Heart right ventricle (tissue), 16 donors: Measurements from ENCODE around the gene PTPRD. TPM values are rescaled to one million over a fixed set of nuclear protein-coding genes. Genes with fewer than 3 reads are reported as not detected.

ENCODE experiments used
- ATAC-seq, 8 donors: fragments of 200-7000 bp; cut with Tn5 transposase; one replicate each; pipeline ENCODE4 v1.9.1; 2020; ENCODE audit warnings: mild to moderate bottlenecking in 8 of 8, moderate library complexity in 8 of 8, moderate number of reproducible peaks in 1 of 8
- DNase-seq, 2 donors: peaks; one replicate each; pipeline ENCODE4 v3.0.0-alpha.2; 2020
- H3K27ac ChIP-seq, 10 donors: fragments of 200-600 bp; sonication (generic) in 2 of 10; one replicate each; pipeline versions ENCODE4 v1.5.0 to v1.8.0; 2020 to 2022; ENCODE audit warnings: mild to moderate bottlenecking in 3 of 10
- H3K27me3 ChIP-seq, 7 donors: fragments of 200-600 bp; one replicate each; pipeline ENCODE4 v1.8.0; 2021 to 2022; ENCODE audit warnings: mild to moderate bottlenecking in 2 of 7
- H3K36me3 ChIP-seq, 9 donors: fragments of 200-600 bp; sonication (generic) in 1 of 9; one replicate each; pipeline versions ENCODE4 v1.5.0 to v1.8.0; 2020 to 2022; ENCODE audit warnings: mild to moderate bottlenecking in 2 of 9
- H3K4me1 ChIP-seq, 9 donors: fragments of 200-600 bp; sonication (generic) in 1 of 9; one replicate each; pipeline versions ENCODE4 v1.5.0 to v1.8.0; 2020 to 2022; ENCODE audit warnings: mild to moderate bottlenecking in 4 of 9
- H3K4me3 ChIP-seq, 10 donors: fragments of 200-600 bp; sonication (generic) in 2 of 10; one replicate each; pipeline versions ENCODE4 v1.5.0 to v1.8.0; 2020 to 2022; ENCODE audit warnings: mild to moderate bottlenecking in 7 of 10, moderate library complexity in 2 of 10
- H3K9me3 ChIP-seq, 11 donors: fragments of 200-600 bp in 10 of 11; sonication (generic) in 2 of 11; one replicate each; pipeline versions ENCODE4 v1.5.0 to v1.8.0; 2013 to 2022; ENCODE audit warnings: mild to moderate bottlenecking in 2 of 11, control low read depth in 1 of 11, moderate library complexity in 1 of 11
- WGBS, 2 donors: extraction: QIAGEN DNeasy Blood & Tissue Kit; methylation state at CpG; one replicate each; pipeline ENCODE4 v1.1.7; 2013; ENCODE audit warnings: inconsistent platforms in 1 of 2; 5-methylcytosine and 5-hydroxymethylcytosine counted together
- intact Hi-C, 10 donors: fragments of 100-400 bp; cut with DNase I; formaldehyde crosslinking; loops; one replicate each; pipeline versions ENCODE4 v1.11.1 to v1.14.2; 2022
- polyA plus RNA-seq, 2 donors: library from polyadenylated mRNA; stranded (reverse); fragments of 200-250 nt; gene quantifications; one replicate each; pipeline ENCODE4 v1.2.3, GENCODE V29; 2013
- total RNA-seq, 10 donors: library from RNA; stranded (reverse); fragmentation: NEBNext Ultra II Directional in 3 of 10; extraction: Animal tissue kit (Norgen Biotek cat#: 25700) in 3 of 10; gene quantifications; one replicate each; pipeline versions ENCODE4 v1.2.1 to v1.2.4, GENCODE V29; 2021 to 2023
- TF ChIP-seq, protein P1 (sequence below), 9 donors: fragments of 200-600 bp; sonication (generic) in 2 of 9; IDR thresholded peaks; one replicate each; pipeline versions ENCODE4 v1.5.0 to v1.8.0; 2021 to 2022; ENCODE audit warnings: antibody characterized with exemption in 9 of 9, mild to moderate bottlenecking in 5 of 9, moderate library complexity in 1 of 9
- donor health status: Arrhythmogenic right ventricular cardiomyopathy.
- donor health status: ischemic (EF 13 %, LVEDD 7.1; RV severe dilation, severe dysfunction).
- donor health status: healthy with polysubstance abuse.
- donor health status: DM: no; HTN: yes; CAD: no.
- donor health status: DM: no; HTN: no; CAD: no.
- donor health status: ischemic (EF 25% LVEDD 6.9; RV normal size, moderate dysfunction).
- donor health status: ischemic (EF 25% LVEDD 5.7; RV mildly dilated, moderate dysfunction).
- donor health status: healthy.
- donor health status: DM: yes; HTN: yes; CAD: no.
- donor health status: Ischemic cardiomyopathy.
- donor health status: ischemic (EF 35%, LVEDD 5.7; RV mildly dilated, moderate dysfunction).
- donor health status: nonischemic (EF 11% LVEDD 7.7; RV severe dilation, severe dysfunction).
- donor health status: DM: yes; HTN: yes; CAD: no.
- donor health status: PGD.
- donor health status: ischemic (EF 29% LVEDD 5.4; RV normal size, mild dysfunction).
- donor health status: nonischemic (EF 23%, LVEDD 6.1; RV moderate dilation, normal function).

The PTPRD gene
- total and polyA plus RNA-seq, 12 donors: 1.4 to 25.2 (median 13.0) TPM

- H3K27ac ChIP-seq: no peak overlapping the region
- no peaks in the 10 kb centered on the region for H3K36me3 ChIP-seq
- TF ChIP-seq, protein P1, sequence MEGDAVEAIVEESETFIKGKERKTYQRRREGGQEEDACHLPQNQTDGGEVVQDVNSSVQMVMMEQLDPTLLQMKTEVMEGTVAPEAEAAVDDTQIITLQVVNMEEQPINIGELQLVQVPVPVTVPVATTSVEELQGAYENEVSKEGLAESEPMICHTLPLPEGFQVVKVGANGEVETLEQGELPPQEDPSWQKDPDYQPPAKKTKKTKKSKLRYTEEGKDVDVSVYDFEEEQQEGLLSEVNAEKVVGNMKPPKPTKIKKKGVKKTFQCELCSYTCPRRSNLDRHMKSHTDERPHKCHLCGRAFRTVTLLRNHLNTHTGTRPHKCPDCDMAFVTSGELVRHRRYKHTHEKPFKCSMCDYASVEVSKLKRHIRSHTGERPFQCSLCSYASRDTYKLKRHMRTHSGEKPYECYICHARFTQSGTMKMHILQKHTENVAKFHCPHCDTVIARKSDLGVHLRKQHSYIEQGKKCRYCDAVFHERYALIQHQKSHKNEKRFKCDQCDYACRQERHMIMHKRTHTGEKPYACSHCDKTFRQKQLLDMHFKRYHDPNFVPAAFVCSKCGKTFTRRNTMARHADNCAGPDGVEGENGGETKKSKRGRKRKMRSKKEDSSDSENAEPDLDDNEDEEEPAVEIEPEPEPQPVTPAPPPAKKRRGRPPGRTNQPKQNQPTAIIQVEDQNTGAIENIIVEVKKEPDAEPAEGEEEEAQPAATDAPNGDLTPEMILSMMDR (IDR thresholded peaks at IDR 0.05): no peak
- H3K9me3 ChIP-seq: no peaks in the 10 kb centered on the region
- H3K27me3 ChIP-seq: no peaks in the 10 kb centered on the region
- intact Hi-C loops: no loop called here
- no peak overlapping the region for H3K4me3 ChIP-seq
- no peak for ATAC-seq
- DNase-seq: no peak
- H3K4me1 ChIP-seq: peaks cover 0 to 13% (median 0%) of the 10 kb centered on the region in 9 donors
Measured at GRCh38 chr9:8351436-8351835, 2261.4 kb downstream of the PTPRD start.

- intact Hi-C loops: no loop called here
- Histone ChIP-seq H3K9me3 (no peaks in the 10 kb centered on the region), H3K4me1 (peaks cover 0 to 13% (median 0%) of the 10 kb centered on the region in 9 donors), H3K27me3 (no peaks in the 10 kb centered on the region), H3K36me3 (no peaks in the 10 kb centered on the region), H3K27ac (no peak overlapping the region), H3K4me3 (no peak overlapping the region)
- WGBS, 2 donors: 57 to 67% methylated on average over 4 of the region's 4 CpGs
- no peak for ATAC-seq
- TF ChIP-seq, protein P1 (IDR thresholded peaks at IDR 0.05): no peak
- no peak for DNase-seq
Measured at GRCh38 chr9:8349901-8350300, 2262.9 kb downstream of the PTPRD start.

GRCh38 chr9:8349376-8349775, 2263.4 kb downstream of the PTPRD start:
- intact Hi-C loops: no loop called here
- DNase-seq (no peak), ATAC-seq (no peak)
- no peaks in the 10 kb centered on the region for H3K9me3 ChIP-seq
- H3K27me3 ChIP-seq: no peaks in the 10 kb centered on the region
- H3K27ac ChIP-seq: no peak overlapping the region
- H3K36me3 ChIP-seq: no peaks in the 10 kb centered on the region
- TF ChIP-seq, protein P1 (IDR thresholded peaks at IDR 0.05): no peak
- no peak overlapping the region for H3K4me3 ChIP-seq
- WGBS, 2 donors: 23 to 32% methylated on average over 2 of the region's 2 CpGs
- peaks cover 0 to 13% (median 0%) of the 10 kb centered on the region in 9 donors for H3K4me1 ChIP-seq

DNA sequence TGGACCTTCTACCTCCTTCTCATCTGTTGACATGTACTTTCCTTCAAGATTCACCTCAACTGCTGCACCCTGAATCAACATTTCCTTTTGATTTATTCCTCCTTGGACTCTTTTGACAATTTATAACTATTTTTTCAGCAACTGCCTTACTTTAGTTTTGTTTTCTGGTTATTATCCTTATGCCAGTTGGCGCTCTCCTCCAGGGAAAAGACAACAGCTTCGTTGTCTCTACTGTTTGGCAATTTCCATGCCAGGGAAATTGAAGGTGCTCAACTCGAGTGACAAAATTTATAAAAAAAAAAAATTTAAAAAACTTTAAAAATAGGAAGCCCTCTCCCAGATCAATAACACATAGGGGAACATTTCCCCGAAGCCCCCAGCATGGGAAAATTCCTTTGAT, 2264.0 kb downstream of the PTPRD start:
- no peak overlapping the region for H3K4me3 ChIP-seq
- TF ChIP-seq, protein P1 (IDR thresholded peaks at IDR 0.05): no peak

More for the DNA sequence above, 2264.0 kb downstream of the PTPRD start:
- no peak for DNase-seq
- no peaks in the 10 kb centered on the region for H3K27me3 ChIP-seq
- H3K36me3 ChIP-seq: no peaks in the 10 kb centered on the region
- intact Hi-C loops: no loop called here
- no peak for ATAC-seq
- WGBS, 2 donors: 71 to 80% methylated on average over 4 of the region's 4 CpGs
- no peak overlapping the region for H3K27ac ChIP-seq
- peaks cover 0 to 13% (median 0%) of the 10 kb centered on the region in 9 donors for H3K4me1 ChIP-seq
- no peaks in the 10 kb centered on the region for H3K9me3 ChIP-seq
